Right ventricle myocardium superior (tissue), 1 donor: ENCODE measurements around the gene RAB13. TPM values are rescaled to one million over a fixed set of nuclear protein-coding genes. Genes with fewer than 3 reads are reported as not detected.
A peak's percentile ranks its signal among the peaks of the same experiment; 100 is the strongest.

Source experiments
- ATAC-seq: fragments of 200-7000 bp; cut with Tn5 transposase; one replicate; pipeline ENCODE4 v1.9.1; 2020; ENCODE audit warnings: mild to moderate bottlenecking; ENCODE audit not compliant: poor library complexity
- DNase-seq: peaks from one replicate; pipeline ENCODE4 v3.0.0-alpha.2; 2020
- intact Hi-C: fragments of 100-400 bp; cut with DNase I; formaldehyde crosslinking; loops from one replicate; pipeline ENCODE4 v1.11.2; 2022
- total RNA-seq: library from RNA; stranded (reverse); fragmentation: NEBNext Ultra II Directional; extraction: Animal tissue kit (Norgen Biotek cat#: 25700); gene quantifications from one replicate; pipeline ENCODE4 v1.2.1, GENCODE V29; 2021
- donor health status: DM: no; HTN: yes; CAD: no; lungs with severe emphysema.

RAB13 gene
- total RNA-seq, 1 donor from 2014 or later = 59.9 TPM

- intact Hi-C loops = no loop called here
- DNase-seq = no peak
- no peak for ATAC-seq
Measured at GRCh38 chr1:153961421-153961820, 24.7 kb downstream of the RAB13 start.

GRCh38 chr1:153960206-153960605, 25.9 kb downstream of the RAB13 start:
- intact Hi-C loops = no loop called here
- DNase-seq (no peak), ATAC-seq (no peak)

- no peak for DNase-seq
- intact Hi-C loops = no loop called here
- ATAC-seq = no peak
Measured at GRCh38 chr1:153959454-153959853, 26.7 kb downstream of the RAB13 start.

GRCh38 chr1:153958961-153959260, 27.2 kb downstream of the RAB13 start:
- ATAC-seq (no peak), DNase-seq (no peak)
- intact Hi-C loops = no loop called here

- DNase-seq = peak; percentile 100
- intact Hi-C loops = no loop called here
- ATAC-seq = peak; percentile 90
Measured at GRCh38 chr1:153958111-153958960, 27.8 kb downstream of the RAB13 start, which contains the start of gene CRTC2. TSS of gene CRTC2 (minus strand) at chr1:153958612. CDS start at chr1:153958497, 115 bp downstream.

- intact Hi-C loops = no loop called here
- ATAC-seq (peak; percentile 0), DNase-seq (no peak)
Measured at GRCh38 chr1:153957744-153958110, 28.4 kb downstream of the RAB13 start.

- ATAC-seq (no peak), DNase-seq (no peak)
Measured at GRCh38 chr1:153956997-153957715, 29.0 kb downstream of the RAB13 start.

GRCh38 chr1:153954826-153955225, 31.3 kb downstream of the RAB13 start:
- DNase-seq (no peak), ATAC-seq (no peak)
- intact Hi-C loops = no loop called here

More at GRCh38 chr1:153956997-153957715, 29.0 kb downstream of the RAB13 start:
- intact Hi-C loops = no loop called here

- intact Hi-C loops = no loop called here
- ATAC-seq = no peak
- DNase-seq = no peak
Measured at GRCh38 chr1:153953859-153954365, 32.2 kb downstream of the RAB13 start.

- intact Hi-C loops = no loop called here
Measured at GRCh38 chr1:153951801-153952200, 34.3 kb downstream of the RAB13 start.

GRCh38 chr1:153951183-153951582, 35.0 kb downstream of the RAB13 start:
- intact Hi-C loops = no loop called here
- DNase-seq (peak; percentile 15), ATAC-seq (no peak)

More at GRCh38 chr1:153951801-153952200, 34.3 kb downstream of the RAB13 start:
- ATAC-seq = no peak
- DNase-seq = no peak

- ATAC-seq (peak; percentile 82), DNase-seq (peak; percentile 89)
- intact Hi-C loops = loop anchor here (5.0 kb wide), 1 partner anchor 149 kb away; no protein-coding TSS in a partner anchor
Measured at GRCh38 chr1:153946622-153947241, 39.4 kb downstream of the RAB13 start, which contains the start of gene DENND4B. TSS of gene DENND4B (minus strand) at chr1:153946718. CDS start at chr1:153944374, 2,344 bp downstream.

- intact Hi-C loops = loop anchor here (5.0 kb wide), 1 partner anchor 149 kb away; no protein-coding TSS in a partner anchor
- ATAC-seq (peak; percentile 87), DNase-seq (peak; percentile 94)
Measured at GRCh38 chr1:153945795-153946621, 40.1 kb downstream of the RAB13 start.

- ATAC-seq (peak; percentile 58), DNase-seq (peak; percentile 81)
- intact Hi-C loops = loop anchor here (5.0 kb wide), 1 partner anchor 148 kb away; no protein-coding TSS in a partner anchor
Measured at GRCh38 chr1:153945131-153945794, 40.9 kb downstream of the RAB13 start.

- DNase-seq (no peak), ATAC-seq (no peak)
- intact Hi-C loops = loop anchor here (5.0 kb wide), 1 partner anchor 147 kb away; no protein-coding TSS in a partner anchor
Measured at GRCh38 chr1:153944827-153945117, 41.4 kb downstream of the RAB13 start.

- no peak for ATAC-seq
- DNase-seq = no peak
- intact Hi-C loops = no loop called here
Measured at GRCh38 chr1:153944005-153944826, 41.9 kb downstream of the RAB13 start.
